Mucosa of stomach (tissue), 1 donor: ENCODE results near the gene BCL7A.
A peak's percentile ranks its signal among the peaks of the same experiment; 100 is the strongest.

Experiments
- H3K27me3 ChIP-seq: one replicate; pipeline ENCODE4 v1.7.0; 2013; ENCODE audit warnings: mild to moderate bottlenecking, low read length; ENCODE audit not compliant: control insufficient read depth, insufficient read depth
- H3K36me3 ChIP-seq: one replicate; pipeline ENCODE4 v1.7.0; 2013; ENCODE audit warnings: low read length; ENCODE audit not compliant: control insufficient read depth, insufficient read depth
- H3K4me1 ChIP-seq: one replicate; pipeline ENCODE4 v1.7.0; 2013; ENCODE audit warnings: mild to moderate bottlenecking, low read length; ENCODE audit not compliant: control insufficient read depth, insufficient read depth
- H3K4me3 ChIP-seq: one replicate; pipeline ENCODE4 v1.7.0; 2013; ENCODE audit warnings: low read length
- H3K9ac ChIP-seq: one replicate; pipeline ENCODE4 v1.7.0; 2013; ENCODE audit warnings: mild to moderate bottlenecking, low read length, moderate library complexity
- H3K9me3 ChIP-seq: one replicate; pipeline ENCODE4 v1.7.0; 2013; ENCODE audit warnings: mild to moderate bottlenecking, low read length, moderate library complexity; ENCODE audit not compliant: control insufficient read depth
- donor health status: Pancreatic carcinoma.

Gene BCL7A

DNA sequence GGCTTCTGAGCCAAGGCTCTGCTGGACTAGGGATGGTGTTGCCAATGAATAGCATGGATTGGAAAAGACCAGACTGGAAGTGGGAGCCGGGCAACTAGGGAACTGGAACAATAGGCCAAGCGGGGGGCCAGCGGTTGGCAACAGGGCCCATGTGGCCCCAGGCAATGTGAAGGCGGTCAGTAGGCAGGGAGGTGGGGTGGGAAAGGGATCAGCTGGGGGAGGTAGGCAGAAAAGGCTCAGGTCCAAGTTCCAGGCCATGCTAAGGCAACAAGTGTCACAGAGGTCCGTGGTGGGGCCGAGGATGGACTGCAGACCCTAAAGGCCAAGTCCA, 42.0 kb downstream of the BCL7A start:
- Histone ChIP-seq H3K4me1 (peaks cover 45% of the 10 kb centered on the region), H3K9me3 (no peaks in the 10 kb centered on the region), H3K9ac (peak overlapping the region; percentile 54), H3K4me3 (no peak overlapping the region), H3K36me3 (no peaks in the 10 kb centered on the region), H3K27me3 (no peaks in the 10 kb centered on the region)

- Histone ChIP-seq H3K4me3 (no peak overlapping the region), H3K27me3 (no peaks in the 10 kb centered on the region), H3K4me1 (peaks cover 45% of the 10 kb centered on the region), H3K9ac (peak overlapping the region; percentile 14), H3K36me3 (no peaks in the 10 kb centered on the region), H3K9me3 (no peaks in the 10 kb centered on the region)
These were observed 42.5 kb downstream of the BCL7A start for GRCh38 chr12:122064025-122064777.

GRCh38 chr12:122064780-122065588, 43.3 kb downstream of the BCL7A start:
- Histone ChIP-seq H3K9ac (peak overlapping the region; percentile 14), H3K36me3 (no peaks in the 10 kb centered on the region), H3K9me3 (no peaks in the 10 kb centered on the region), H3K4me1 (peaks cover 45% of the 10 kb centered on the region), H3K4me3 (no peak overlapping the region), H3K27me3 (no peaks in the 10 kb centered on the region)

- no peak overlapping the region for H3K4me3 ChIP-seq
- H3K4me1 ChIP-seq, result peaks cover 44% of the 10 kb centered on the region
- no peaks in the 10 kb centered on the region for H3K27me3 ChIP-seq
- no peaks in the 10 kb centered on the region for H3K9me3 ChIP-seq
- no peak overlapping the region for H3K9ac ChIP-seq
- H3K36me3 ChIP-seq, result no peaks in the 10 kb centered on the region
These were observed 45.9 kb downstream of the BCL7A start for GRCh38 chr12:122067548-122067947.

- H3K27me3 ChIP-seq, result no peaks in the 10 kb centered on the region
- H3K4me1 ChIP-seq, result peaks cover 41% of the 10 kb centered on the region
- H3K9ac ChIP-seq, result no peak overlapping the region
- H3K4me3 ChIP-seq, result no peak overlapping the region
- H3K36me3 ChIP-seq, result no peaks in the 10 kb centered on the region
- no peaks in the 10 kb centered on the region for H3K9me3 ChIP-seq
These were observed 46.3 kb downstream of the BCL7A start for GRCh38 chr12:122067966-122068365.

GRCh38 chr12:122072031-122072970, 50.6 kb downstream of the BCL7A start:
- Histone ChIP-seq H3K36me3 (no peaks in the 10 kb centered on the region), H3K9me3 (no peaks in the 10 kb centered on the region), H3K4me3 (no peak overlapping the region), H3K4me1 (peaks cover 22% of the 10 kb centered on the region), H3K9ac (no peak overlapping the region), H3K27me3 (no peaks in the 10 kb centered on the region)

DNA sequence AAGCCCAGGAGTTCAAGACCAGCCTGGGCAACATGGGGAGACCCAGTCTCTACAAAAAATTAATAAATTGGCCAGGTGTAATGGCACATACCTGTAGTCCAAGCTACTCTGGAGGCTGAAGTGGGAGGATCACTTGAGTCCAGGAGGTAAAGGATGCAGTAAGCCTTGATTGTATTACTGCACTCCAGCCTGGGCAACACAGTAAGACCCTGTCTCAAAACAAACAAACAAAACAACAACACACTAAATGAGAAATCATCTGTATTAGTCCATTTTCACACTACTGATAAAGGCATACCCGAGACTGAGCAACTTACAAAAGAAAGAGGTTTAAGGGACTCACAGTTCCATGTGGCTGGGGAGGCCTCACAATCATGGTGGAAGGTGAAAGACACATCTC, 52.1 kb downstream of the BCL7A start:
- Histone ChIP-seq H3K27me3 (no peaks in the 10 kb centered on the region), H3K9ac (no peak overlapping the region), H3K9me3 (no peaks in the 10 kb centered on the region), H3K4me1 (peaks cover 17% of the 10 kb centered on the region), H3K36me3 (no peaks in the 10 kb centered on the region), H3K4me3 (no peak overlapping the region)

DNA sequence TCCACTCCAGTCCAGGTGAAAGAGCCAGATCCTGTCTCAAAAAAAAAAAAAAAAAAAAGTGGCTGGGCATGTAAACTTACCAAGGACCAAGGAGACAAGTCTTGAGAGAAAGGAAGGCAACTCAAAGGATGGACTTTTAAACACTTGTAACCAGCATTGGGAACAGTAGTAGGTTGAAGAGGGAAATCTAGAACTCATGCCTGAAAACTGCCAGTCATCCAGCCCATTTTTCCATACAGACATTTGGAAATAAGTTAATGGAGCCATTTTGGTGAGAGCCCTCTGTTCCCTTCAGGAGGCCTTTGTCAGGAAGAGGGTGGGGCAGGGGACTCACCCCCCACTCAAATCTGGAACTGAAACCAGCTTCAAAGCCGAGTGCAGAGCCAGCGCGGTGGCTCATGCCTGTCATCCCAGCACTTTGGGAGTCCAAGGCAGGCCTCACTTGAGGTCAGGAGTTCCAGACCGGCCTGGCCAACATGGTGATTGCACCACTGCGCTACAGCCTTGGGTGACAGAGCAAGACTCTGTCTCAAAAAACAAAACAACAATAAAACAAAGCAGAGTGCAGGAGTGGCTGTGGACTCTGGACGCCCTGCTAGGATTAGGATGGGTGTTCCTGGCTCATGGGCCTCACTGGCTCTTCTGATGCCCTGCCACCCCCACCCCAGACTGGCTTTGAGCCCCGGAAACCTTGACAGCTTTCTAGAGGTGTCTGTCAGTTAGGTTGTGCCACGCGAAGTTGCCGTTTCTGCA, 55.2 kb downstream of the BCL7A start:
- H3K36me3 ChIP-seq, result no peaks in the 10 kb centered on the region
- no peaks in the 10 kb centered on the region for H3K9me3 ChIP-seq
- H3K27me3 ChIP-seq, result no peaks in the 10 kb centered on the region
- H3K4me3 ChIP-seq, result no peak overlapping the region
- no peak overlapping the region for H3K9ac ChIP-seq
- H3K4me1 ChIP-seq, result peaks cover 29% of the 10 kb centered on the region

- H3K27me3 ChIP-seq, result no peaks in the 10 kb centered on the region
- H3K4me3 ChIP-seq, result peak within 1 kb of the TSS; percentile 98
- H3K9me3 ChIP-seq, result no peaks in the 10 kb centered on the region
- peak within 1 kb of the TSS; percentile 91 for H3K9ac ChIP-seq
- H3K4me1 ChIP-seq, result peaks cover 32% of the 10 kb centered on the region
- H3K36me3 ChIP-seq, result no peaks in the 10 kb centered on the region
These were observed 56.7 kb downstream of the BCL7A start, which contains the start of gene MLXIP for GRCh38 chr12:122078141-122079032. Gene MLXIP (plus strand): TSS chr12:122078756. CDS start chr12:122078854, 98 bp downstream.

DNA sequence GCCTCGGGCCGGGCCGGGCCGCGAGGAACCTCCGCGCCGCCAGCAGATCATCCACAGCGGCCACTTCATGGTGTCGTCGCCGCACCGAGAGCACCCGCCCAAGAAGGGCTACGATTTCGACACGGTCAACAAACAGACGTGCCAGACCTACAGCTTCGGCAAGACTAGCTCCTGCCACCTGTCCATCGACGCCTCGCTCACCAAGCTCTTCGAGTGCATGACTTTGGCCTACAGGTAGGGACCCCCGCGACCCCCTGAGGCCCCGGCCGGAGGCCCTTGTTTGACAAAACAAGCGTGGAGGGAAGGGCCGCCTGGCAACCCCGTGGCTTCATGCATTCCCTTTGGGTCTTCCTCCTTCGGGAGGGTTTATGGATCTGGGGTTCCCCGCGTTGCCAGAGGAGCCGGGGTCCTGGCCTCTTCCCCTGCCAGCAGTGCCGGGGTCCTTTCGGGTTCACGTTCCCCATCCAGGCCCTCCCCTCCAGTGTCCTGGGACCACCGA, 57.4 kb downstream of the BCL7A start:
- H3K9me3 ChIP-seq, result no peaks in the 10 kb centered on the region
- H3K36me3 ChIP-seq, result no peaks in the 10 kb centered on the region
- H3K9ac ChIP-seq, result peak overlapping the region; percentile 91
- H3K27me3 ChIP-seq, result no peaks in the 10 kb centered on the region
- peak overlapping the region; percentile 98 for H3K4me3 ChIP-seq
- peaks cover 32% of the 10 kb centered on the region for H3K4me1 ChIP-seq
